HG03280 (cell line): ENCODE data around the gene LRRC59.
"Not testable (repeated sequence)": the region's sequence is repeated elsewhere in the genome, so short reads cannot be mapped to it uniquely, and the experiment has no call there.

Experiments
- ATAC-seq: cut with Tn5 transposase; IDR thresholded peaks from one replicate; pipeline ENCODE4 v1.9.1; 2021; ENCODE audit warnings: mild to moderate bottlenecking, moderate library complexity; ENCODE audit not compliant: unreplicated experiment

Gene LRRC59

DNA sequence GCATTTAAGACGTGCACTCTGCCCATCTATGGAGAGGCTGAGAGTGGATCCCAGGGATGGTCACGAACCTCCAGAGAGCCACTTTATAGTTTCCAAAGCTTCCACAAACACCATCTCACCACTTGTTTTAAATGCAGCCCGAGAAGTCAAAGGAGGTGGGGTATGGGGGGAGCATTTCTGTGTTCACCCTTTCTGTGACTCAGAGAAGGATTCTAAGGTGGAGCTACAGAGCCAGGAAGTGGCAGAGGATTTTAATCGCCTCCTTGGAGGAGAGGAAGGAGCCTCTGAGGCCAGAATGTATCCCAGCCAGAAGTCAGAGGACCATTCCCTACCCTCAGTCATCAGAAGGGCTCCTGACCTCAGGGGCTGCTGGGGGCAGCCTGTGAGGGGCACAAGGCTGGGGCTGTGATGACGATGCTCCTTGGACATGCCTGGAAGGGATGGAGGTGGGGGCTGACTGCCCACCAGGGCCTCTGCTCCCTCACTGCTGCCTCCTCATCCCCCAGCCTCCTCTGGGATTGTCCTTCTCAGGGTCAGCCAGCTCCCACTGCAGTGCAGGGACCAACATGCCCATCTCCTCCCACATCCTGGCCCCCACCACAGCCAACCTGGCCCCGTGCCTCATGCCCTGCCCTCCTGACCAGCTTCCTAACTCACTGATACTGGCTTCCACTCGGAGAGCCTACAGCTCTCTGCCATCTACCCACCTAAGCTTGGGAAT, 48.6 kb downstream of the LRRC59 start:
- no peak for ATAC-seq

DNA sequence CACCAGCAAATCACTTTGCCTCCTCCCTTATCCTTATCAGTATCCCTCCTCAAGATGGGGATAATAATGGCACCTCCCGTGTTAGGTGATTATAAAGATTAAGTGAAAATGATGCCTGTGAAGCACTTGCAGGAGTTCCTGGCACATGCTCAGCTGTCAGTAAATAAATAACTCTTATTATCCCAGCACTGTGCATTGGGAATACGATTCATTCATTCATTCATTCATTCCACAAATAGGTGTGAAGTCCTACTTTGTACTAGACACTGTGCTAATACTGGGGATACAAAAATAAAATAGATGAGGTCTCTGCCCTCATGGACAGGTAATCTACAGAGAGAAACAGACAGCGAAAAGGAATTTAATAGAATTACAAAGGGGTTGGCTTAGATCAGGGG, 49.4 kb downstream of the LRRC59 start:
- no peak for ATAC-seq

DNA sequence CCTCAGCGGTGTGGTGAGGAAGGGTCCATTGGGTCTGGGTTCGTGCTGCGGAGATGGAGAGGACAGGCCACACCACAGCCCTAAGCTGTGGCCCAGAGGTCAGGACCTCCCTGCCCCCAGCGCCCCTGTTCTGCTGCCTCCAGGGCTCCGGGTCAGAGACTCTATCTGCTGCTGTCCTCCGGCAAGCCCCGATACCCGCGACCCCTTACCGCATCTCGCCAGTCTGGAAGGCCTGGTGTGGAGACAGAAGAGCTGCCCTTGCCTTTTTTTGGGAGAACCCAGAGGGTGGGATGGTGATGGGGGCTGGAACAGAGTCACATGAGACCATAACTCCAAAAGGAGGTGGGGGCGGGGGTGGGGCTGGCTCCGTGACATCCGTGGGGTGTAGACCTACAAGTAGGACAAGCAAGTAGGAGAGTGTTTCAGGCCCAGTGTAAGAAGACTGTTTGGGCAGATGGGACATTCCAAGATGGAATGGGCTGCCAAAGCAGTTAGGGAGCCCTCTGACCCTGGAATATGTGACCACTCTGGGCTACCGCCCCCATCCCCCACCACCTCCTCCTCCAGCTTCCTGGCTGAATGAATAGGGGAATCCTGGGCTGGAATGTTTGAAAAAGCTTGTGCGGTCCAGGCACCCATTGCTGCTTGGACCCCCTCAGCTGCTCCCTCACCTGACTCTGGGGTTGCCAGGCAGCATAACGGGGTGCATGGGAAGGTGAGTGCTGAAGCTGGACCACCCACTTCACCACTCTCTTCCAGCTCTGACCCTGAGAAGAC, 50.0 kb downstream of the LRRC59 start:
- no peak for ATAC-seq

DNA sequence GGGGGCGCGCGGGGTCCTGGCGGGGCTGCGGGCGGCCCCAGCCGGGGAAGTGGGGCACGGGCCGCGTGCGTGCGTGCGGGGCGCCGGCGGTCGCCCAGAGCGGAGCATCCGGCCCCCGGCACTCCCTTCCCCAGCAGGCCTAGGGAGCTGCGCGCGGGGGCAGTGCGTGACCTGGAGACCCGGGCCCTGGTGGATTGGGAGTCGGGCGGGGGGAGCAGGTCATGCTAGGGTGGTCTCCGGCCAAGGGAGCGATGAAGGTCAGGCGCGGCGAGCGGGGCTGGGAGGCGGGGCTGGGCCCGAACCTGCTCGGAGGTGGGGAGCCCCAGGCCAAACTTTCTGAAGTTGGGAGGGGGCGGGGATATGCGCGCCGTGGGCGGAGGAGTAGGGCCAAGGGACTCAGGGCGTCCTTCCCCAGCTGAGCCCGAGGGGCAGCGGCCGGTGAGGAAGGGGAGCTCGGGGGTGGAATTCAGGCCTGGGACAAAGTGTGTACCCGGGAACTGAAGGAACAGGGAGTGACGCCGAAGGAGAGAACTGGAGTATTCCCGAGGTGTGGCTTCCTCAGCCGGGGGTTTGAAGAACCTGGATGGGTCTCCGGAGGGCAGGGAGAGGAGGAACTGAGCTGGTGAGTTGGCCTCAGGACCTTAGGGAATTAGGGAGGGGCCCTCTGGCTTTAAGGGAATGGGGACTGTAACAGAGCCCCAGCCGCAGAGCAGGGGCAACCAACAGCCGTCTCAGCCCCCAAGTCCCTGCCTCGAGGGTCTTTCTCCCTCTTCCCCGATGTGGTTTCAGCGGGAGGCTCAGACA, 50.8 kb downstream of the LRRC59 start:
- ATAC-seq = peak; percentile 42

DNA sequence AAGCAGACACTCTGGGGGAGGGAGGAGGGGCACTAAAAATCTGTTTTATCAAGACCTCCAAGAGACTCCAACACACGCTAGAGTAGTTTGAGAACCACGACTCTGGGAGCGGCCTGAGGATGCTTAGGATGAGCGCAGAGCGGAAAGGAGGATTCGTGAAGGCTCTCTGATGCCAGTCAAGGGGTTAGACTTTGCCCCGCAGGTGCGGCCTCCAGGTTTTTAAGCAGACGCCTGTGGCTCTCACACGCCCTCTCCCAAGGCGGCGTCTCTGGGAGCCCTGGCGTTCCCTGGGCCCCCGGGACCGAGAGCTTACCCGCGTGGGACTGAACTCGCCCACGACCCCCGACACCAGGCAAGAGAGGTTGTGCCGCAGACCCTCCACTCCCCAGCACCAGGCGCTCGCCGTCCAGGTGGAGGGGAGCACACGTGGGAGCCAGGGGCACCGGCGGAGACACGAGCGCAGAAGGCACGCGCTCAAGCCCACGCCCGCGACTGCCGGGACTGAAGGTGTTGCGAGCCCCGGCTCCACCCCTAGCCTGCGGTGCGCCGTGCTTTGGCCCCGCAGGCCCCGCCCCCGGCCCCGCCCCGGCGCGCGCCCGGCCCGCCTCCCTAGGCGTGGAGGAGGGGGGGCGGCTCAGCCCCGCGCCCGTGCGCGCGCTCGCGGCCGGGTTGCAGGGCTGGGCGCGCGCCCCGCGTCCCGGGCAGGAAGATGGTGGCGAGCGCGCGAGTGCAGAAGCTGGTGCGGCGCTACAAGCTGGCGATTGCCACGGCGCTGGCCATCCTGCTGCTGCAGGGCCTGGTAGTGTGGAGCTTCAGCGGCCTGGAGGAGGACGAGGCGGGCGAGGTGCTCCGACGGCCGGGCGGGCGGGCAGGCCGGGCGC, 51.7 kb downstream of the LRRC59 start, which contains the start of gene XYLT2:
TSS of gene XYLT2 (plus strand) at position 695 of the 881 bp plus-strand sequence. CDS start at position 710, 15 bp downstream.
- peak; percentile 88 for ATAC-seq

DNA sequence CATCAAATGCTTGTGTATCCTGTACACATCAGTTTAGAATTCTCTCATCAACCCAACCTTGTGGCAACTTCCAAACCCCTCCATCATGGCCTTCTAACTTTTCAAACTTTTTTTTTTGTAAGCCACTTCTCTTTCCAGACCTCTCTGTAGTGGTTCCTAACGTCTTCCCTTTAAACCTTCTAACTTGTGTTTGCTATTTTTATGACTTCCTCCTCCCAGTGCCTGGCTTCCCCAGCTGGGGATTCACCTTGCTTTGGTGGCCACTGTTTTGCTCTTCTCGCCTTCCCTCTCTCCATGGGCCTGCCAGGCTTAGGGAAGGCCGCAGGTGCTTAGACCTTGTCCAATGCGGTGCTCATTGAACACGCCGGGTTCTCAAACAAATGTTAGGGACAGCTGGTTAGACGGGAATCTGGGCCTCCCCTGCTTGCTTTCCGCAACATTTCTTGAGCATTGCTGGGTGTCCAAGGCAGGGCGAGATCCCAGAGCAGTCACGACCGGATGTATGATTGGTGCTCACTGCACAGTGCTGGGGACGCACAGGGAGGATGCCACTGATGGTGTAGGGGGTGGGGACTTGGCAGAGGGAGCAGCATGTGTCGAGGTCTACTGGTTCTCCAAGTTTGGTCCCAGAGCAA, 52.5 kb downstream of the LRRC59 start:
- no peak for ATAC-seq

DNA sequence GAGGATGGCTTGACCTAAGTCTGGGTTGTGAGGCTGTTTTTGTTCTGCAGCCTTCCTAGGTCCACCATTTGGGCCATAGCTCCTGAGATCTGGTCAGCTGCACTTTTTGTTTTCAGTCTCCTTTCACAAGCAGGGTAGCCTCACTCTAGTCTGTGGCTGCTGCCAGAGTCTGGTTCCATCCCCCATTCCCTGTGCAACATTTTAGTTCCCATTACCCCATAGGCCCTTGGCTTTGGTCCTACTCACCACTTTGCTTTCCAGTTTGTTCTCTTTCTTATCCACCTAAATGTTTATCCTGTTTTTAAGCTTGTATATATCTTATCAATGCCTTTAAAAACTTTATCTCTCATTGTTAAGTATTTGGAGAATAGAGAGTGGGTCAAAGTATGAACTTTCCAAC, 57.9 kb downstream of the LRRC59 start:
- ATAC-seq = no peak

DNA sequence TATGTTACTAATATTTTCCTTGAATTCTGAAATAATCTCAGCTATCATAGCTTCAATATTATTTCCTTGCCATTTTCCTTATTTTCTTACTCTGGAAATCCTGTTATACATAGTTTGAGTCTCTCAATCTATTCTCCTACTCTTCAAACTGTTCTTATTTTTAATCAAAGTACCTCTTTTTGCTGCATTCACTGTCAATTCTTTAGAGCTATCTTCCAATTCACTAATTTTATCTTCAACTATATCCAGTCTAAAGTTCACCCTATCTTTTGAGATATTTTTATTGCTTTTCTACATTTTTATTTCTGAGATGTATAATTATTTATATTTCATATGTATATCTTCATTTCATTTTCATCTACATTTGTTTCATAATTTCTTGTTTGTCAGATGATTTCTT, 58.7 kb downstream of the LRRC59 start:
- ATAC-seq = no peak

DNA sequence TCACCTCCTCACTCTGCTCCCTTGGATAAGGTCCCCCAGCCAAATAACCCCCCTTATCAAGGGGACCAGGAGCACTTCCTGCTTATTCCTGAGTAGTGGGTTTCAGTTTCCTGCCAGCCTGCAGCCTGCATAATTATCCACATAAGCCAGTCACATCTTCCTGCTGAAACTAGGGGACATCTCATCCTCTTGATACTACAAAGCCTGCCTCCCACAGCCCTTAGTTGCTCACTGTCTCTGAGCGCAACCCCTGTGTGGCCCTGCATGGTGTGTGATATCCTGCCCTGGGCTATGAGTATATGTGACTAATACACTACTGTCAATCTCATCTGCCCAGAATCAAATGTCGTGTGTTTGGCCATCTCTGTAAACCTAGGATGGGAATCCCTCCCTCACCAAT, 59.4 kb downstream of the LRRC59 start:
- no peak for ATAC-seq

DNA sequence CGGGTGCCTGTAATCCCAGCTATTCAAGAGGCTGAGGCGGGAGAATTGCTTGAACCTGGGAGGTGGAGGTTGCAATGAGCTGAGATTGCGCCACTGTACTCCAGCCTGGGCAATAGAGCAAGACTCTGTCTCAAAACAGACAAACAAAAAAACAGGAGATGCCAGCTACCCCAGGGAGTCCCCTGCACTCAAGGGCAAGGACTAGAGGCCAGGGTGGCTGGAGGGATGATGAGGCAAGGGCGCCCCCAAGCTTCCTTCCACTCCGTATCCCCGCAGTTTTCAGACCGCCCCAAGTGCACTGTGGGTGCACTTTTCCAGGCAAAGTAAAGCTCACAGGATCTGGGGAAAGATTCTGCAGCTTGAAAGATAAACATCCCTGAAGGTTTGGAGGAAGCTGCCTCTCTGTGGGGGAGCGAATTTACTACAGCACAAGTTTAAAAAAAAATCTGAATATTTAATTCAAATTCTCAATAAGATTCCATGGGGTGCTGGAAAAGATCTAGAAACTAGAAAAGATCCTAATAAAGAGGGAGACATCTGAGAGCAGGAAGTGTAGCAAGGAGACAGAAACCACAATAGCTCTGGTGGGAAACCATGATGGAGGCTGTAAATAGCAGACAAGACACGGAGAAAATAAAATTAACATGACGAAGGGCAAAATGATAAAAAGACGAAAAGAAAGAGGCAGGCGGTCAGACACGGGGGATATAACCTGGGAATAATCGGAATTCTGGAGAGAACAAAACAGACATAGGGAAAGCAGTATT, 63.8 kb downstream of the LRRC59 start:
- not testable (repeated sequence) for ATAC-seq

DNA sequence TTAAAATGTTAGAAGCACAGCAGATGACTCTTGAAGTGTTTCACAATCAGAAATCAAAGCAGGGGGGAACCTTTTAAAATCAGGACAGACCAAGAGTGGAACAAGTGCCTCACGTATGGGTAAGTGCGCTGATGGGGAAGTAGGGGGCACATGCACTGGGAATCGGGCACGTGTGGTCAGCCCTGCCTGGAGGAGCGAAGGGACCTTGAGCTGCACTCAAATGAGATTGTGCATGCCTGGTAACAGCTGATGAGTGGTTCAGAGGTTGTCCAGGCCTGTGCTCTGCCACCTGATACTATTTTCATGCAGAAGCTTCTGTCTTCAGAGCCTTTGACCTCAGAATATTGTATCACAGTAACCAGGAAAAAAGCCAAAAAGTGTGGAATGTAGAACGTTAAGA, 65.1 kb downstream of the LRRC59 start:
- no peak for ATAC-seq
